ENCODE data around the gene CCDC33.

The CCDC33 gene

DNA sequence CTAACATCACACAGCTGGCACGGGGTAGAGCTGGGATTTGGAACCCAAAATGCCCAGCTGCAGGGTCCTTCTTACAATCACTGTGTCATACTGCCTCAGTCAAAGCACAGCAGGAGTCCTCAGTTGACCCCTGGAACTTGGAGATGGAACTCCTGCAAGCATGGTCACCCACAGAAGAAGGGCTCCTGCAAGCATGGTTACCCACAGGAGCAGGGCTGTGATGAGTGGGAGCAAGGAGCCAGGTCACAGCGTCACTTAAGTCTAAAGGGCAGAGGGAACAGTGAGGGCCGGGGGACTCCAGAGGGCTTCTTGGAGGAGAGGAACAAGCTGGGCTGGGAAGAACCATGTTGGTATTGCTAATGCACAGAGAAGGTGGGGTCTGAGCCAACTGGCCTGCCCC, 24.9 kb downstream of the CCDC33 start:
- no peak for DNase-seq

DNA sequence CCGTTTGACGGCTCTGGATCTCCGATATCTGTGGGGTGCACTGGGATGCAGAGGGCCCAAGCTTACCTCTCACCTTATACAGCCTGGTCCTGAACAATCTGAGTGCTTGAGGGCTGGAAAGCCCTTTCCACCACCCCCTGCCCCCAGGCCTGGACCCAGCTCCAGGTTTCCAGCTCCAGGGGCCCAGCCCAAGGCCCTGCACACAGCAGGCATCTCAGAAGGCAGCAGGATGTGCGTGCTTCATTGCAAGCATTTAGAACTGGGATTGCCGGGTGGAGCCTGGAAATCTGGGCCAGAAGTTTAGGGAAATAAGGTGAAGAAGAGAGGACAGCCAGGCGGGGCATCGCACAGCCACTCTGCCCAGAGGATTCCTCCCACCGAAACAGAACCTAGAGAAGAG, 25.6 kb downstream of the CCDC33 start:
- DNase-seq: no peak

DNA sequence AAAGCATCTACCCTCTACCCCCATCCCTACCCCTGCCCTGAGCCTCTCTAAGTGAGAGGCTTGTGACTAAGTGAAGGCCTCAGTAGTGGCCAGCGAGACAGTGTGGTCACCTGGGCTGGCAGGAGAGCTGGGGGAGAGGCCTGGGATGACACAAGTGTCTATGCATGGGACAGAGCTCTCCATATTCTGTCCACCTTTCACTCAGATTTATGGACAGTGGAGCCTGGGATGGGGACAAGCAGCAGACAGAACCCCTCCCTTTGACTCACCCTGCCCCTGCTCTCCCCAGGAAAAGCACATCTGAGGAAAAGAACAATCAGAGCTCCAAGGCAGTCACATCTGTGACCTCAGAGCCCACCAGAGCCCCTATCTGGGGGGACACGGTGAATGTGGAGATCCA, 26.0 kb downstream of the CCDC33 start:
- DNase-seq: no peak

DNA sequence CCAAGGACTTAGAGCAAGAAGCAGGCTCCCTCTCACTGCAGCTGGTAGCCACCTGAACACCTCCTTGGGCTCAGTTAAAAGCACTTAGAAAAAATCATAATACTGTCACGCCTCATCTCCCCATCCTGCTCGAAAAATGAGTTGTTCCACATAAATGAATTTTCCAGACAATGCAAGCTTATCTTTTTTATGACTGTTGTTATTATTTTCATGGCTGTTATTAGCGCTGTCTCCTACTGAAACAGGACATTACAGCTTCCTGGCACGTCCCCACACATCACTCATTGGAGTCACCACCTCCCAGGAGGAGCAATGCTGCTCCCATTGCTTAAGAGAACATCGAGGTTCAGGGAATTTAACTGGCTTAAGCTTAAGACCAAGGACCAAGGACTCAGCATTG, 26.5 kb downstream of the CCDC33 start:
- DNase-seq: no peak

DNA sequence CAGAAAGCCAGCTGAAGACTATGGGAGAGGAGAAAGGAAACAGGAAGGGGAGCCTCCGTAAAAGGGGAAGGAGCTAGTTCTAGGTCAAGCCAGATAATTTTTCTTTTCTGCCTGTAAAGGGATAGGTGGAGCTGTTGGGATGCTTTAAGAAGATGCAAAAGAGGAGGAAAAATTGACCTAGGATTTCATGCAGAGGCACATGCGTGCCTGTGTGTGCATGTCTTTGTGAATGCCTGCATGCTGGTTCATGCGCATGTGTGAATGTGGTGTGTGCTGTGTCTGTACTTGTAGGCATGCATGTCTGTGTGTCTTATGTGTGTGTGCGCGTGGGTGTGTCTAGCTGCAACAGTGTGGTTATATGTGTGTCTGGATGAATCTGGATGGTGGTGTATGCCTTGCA, 27.3 kb downstream of the CCDC33 start:
- no peak for DNase-seq

DNA sequence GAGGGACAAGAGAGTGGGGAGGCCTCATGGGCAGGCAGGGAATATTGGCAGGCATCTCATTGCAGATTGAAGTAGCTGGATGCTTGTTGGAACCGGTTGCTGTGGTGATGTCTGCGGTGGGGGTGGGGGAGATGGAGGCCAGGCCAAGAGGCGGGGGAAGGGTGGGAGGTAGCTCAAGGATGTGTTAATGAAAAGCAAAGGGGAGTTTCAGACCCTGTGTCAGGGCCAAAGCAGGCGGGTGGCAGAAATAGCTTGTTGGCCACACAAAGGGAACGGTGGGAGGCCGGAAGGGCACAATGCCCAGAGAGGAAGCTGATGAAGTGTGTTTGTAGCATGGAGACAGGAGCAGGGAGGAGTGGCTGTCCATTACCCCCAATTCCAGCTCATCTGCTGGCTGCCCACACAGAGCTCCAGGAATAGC, 28.0 kb downstream of the CCDC33 start:
- DNase-seq: no peak

DNA sequence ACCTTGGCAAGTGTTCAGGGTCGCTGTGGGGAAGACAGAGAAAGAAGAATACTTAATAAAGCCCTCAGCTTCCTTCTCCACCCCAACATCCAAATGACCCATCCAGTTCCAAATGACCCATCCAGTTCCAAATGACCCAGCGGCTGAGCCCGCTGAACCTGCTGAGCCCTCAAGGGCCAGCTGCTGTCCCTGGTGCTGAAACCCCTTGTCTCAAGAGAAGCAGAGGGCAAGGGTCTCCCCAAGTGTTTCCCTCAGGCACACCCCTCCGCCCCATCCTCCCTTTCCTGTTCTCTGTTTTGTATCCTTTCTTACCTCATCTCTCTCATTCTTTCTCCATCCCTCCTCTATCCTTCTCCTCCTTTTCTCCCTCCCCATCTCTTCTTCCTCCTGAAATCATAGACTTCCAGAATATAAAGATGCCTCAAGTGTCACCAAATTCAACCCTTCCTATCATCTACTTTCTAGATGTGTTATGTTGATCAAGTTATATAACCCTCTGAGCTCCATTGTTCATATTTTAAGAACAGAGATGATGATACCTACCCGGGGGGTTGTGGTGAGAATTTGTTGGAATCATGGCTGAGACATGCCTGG, 29.0 kb downstream of the CCDC33 start:
- DNase-seq: no peak

DNA sequence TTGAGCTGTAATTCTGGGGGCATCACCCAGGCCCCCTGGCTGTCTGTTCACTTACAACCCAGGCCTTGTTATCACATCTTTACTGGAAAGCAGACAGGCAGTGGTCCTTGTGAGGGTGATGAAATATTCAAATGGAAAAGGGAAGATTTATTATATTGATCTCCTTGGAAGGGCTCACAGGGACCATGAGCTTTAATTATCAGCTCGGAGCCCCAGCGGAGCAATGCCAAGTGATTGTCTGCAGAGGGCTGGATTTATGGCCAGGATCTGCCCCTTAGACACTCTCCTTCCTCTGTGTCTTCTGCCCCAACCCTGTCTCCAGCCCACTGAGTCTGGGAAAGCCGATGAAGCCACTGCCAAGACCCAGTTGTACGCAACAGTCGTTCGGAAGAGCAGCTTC, 31.9 kb downstream of the CCDC33 start:
- no peak for DNase-seq

DNA sequence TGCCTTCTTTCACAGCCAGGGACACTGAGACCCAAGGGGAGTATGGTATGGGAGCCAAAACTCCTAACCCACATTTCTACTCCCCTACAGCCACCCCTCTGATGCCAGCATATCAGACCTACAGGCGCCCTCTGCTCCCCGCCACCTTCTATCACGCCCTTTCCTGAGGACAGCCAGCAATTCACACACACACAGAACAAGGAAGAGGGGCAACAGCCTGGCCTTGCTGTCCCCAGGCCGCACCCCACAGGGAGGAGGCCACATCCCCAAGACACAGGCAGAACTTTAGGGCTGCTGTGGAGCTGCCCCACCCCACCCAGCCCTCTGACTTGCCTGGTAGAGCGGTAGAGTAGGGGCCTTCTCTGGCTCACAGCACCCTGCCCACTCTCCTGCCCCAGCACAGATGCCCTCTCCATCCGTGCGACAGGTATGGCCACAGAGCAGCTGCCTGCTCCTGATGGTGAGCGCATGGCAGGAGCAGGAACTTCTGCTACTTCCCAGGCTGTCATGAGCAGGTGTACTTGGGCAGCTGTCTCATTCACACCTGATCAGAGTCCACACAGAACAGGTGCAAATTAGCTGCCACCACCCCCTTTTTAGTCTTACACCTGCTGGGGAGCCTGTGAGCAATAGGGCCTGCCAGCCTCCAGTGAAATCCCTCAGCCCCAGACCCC, 33.4 kb downstream of the CCDC33 start:
- no peak for DNase-seq

DNA sequence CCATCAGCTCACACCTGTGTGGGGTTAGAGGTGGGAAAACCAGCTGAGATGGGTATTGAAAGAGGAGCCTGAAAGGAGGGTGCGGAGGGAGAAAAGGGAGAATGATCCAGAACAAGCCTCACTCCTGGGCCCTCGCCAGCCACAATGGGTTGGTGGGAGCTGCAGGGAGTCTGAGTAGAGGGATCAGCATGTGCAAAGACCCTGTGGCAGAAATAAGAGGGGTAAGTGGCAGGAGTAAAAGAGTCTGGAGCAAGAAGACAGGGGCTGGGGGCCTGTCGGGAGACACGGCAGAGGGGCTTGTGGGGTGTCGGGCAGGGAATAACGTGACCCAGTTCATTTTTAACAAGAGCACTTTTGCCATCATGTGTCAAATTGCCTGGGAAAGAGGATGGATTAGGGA, 34.0 kb downstream of the CCDC33 start:
- DNase-seq: no peak

DNA sequence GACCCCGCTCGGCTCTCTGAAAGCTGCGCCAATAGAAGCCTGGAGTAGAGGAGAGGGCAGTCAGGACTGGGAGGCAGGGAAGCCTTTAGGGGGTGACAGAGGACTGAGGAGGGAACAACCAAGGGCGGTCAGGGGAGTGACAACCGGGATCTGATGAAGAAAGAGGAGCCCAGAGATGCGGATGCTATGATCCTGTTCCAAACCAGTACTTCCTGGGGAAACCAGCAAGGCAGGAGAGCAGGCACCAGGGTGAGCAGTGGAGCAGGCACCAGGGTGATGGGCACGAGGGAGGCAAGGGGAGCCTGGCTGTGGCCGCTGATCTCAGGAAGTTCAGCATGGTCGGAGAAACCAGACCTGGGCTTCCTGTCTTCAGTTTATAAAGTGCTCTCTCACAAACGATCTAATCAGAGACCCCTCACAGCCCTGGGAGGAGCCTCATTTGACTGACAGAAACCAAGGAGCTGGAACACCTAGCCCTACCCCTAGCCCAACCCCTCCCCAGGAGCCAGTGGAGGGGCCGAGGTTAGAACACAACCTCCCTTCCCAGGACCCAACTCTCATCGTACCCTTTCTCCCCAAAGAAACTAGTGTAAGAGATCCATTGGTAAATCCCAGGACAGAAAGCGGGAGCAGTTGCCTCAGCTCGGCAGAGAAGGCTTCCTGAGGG, 34.9 kb downstream of the CCDC33 start:
- no peak for DNase-seq

DNA sequence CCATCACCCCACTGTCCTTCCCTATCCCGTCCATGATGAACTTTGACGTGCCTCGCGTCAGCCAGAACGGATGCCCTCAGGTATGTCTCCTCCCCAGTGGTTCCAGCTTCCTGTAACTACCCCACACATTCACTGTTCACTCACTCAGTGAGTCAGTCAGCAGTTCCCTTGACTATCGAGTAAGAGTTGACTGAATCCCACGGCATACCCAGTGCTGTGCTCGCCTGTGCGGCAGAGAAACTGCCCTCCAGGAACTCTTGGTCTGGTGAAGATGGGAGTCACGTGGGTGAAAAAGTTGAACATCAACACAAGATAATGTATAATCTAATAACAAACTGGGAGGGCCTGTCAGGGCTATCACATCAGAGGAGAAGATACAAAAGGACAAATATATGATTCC, 36.7 kb downstream of the CCDC33 start:
- DNase-seq: no peak

DNA sequence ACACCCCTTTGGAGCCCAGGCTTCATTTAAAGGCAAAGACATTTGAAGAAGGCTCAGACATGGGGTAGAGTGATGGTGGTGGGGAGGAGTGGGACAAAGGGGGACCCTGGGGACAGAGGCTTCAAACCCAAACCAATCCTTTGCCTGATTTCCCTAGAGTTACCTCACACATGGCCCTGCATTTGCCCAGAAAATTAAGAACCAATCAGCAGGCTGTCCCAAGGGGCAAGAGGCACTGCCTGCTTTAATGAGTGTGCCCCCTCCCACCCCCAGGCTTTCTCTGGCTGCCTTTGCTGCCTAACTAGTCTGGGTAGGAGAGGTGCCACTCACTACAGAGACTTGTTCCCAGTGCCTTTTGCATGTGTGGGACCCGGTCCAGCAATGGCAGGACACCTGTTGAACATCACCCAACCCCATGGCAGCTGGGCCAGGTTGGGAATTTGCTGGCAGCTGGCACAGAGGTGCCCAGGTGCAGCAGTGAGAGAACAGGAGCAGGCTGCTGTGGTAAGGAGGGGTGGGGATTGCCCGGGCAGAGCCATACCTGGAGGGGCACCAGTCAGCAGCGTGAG, 38.4 kb downstream of the CCDC33 start:
- no peak for DNase-seq

DNA sequence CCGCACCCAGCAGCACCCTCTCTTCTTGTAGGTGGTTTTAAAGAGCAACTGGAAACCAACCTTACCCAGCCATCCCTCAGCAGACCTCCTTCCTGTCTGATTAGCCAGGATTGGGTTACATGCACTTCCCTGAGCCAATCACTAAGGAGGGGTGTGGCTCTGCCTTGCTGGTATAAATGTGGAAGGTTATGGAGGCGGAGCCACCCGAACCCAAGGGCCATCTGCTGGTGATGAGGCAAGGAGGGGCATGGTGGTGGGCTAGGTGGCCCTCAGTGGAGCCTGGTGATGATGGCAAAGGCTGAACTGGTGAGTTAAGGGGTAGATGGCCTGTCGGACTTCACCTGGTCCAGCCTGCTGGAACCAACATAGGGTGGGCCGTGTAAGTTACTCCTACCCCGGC, 39.8 kb downstream of the CCDC33 start:
- no peak for DNase-seq

DNA sequence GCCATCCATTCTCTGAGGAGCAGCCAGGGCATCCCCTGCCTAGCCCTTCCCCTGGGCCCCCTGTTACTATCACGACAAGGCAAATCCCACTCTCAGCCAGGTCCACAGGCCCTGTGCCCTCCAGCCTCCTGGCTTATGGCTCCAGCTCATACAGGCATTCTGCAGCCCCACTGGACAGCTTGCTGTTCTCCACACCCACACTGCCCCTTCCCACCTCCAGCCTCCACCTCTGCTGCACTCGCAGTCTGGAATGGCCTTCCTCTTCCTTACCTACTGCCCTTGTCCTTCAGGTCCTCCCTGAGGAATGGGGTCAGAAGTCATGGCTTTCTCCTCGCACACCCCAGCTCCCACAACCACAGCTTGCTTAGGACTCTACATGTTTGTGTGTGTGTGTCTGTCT, 40.4 kb downstream of the CCDC33 start:
- DNase-seq: no peak

DNA sequence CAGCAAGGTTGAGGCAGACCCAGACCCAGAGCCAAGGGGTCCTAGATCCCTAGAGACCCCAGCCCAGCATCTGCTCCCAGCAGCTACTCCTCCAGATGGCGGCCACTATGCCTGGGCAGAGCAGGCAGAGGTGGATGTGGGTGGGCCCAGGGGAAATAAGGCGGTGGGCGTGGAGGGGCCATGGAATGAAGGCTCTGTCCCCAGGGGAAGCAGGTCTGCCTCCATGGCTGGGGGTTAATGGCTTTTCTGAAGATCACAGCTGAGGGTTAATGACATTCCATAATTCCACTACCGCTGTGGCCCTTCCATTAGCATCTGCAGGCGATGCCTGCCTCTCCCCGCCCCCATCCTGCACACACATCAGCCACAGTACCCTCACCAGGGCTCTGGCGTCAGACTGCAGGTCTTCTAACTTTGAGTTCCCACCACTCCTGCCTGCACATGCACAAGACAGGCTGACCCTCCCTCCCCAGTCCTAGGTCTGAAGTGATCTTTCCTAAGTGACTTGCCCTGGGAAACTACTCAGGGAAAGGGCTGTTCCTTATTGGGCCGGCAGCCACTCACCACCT, 41.2 kb downstream of the CCDC33 start:
- no peak for DNase-seq

DNA sequence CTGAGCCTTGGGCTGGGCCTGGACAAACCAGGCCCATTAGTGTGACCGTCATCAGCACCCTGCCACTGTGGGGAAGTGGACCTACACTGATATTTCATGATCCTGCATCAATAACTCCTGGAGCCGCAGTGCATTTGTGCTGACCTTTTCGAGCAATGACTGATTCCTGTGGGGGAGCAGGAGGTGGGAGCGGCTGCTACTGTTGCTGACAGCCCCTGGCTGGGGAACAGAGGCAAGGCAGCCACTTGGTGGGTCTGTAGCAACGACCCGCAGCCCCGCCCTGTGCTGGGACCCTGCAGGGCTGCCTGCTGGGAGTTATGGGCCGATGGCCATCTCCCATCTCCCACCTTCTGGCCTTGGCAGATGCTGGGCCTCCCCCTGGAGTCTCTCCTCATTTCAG, 42.1 kb downstream of the CCDC33 start:
- DNase-seq: no peak

DNA sequence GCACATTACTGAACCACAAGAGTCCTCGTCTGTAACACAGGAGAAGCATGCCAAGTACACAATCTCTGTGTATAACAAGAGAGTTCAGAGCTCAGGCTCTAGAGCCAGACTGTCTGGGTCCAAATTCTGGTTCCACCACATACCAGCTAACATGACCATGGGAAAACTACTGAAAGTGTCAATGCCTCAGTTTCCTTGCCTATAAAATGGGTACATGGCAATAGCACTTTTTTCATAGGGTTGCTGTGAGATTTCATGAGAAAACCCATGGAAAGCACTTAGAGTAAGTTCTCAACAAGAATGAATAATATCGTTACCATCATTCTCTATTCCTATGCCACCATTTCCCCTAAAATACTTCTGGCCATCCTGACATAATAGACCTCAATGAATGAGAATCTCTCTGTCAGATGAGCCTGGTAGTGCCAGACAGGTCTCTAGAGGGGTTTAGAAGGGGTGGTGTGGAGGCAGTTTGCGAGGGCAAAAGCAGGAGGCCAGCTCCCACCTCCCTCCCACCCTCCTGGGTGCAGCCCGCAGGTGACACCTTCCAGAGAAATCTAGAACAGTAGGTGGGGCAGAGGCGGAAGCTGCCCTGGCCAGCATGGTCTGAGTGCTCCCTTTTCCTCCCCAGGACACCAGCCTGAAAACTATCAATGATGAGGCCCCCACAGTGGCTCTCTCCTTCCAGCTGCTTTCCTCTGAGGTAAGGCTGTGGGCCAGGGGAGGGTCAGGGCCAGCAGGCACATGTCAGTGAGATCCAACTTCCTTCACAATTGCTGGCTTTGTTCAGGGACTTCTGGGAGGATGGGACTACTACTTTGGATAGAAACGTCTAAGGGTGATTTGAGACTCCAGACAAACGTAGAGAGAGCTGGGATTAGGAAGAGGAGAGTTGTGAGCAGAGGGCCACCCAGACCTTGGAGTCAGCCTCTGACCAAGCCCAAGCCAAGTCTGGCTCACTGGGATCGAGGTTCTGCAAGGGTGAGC, 45.3 kb downstream of the CCDC33 start:
- no peak for DNase-seq

DNA sequence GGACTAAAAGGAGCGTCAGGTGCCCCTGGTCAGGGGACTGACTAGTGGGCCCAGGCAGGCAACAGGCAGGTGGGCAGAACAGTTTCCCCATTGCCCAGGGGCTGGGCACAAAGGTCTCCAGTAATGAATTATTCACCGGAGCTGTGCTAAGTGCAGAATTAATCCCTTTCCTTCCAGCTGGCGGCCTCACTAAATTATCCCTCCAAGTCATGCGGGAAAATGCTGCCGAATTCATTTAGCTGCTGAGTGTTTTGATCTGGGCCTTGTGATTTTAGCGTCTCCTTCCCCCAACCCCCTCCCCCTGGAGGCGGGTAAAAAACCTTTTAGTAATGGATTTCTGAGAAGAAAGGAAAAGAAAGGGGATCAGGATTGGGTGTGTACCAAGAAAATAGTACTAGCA, 47.2 kb downstream of the CCDC33 start:
- no peak for DNase-seq

DNA sequence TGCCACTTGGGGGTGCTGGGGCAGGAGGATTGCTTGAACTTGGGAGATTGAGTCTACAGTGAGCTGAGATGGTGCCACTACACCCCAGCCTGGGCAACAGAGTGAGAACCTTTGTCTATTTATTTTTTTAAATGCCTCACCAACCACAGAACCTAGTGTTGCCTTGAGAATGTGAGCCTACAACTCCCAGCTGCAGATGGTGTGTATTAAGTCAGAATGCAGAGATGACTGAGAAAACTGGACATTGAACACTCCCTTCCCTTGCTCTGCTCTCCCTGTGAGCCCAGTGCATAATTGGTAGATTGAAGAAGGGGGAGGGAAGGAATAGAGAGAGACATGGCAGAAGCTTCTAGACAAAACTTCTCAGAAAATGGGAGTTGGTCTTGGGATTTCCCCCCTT, 53.5 kb downstream of the CCDC33 start:
- DNase-seq: no peak

DNA sequence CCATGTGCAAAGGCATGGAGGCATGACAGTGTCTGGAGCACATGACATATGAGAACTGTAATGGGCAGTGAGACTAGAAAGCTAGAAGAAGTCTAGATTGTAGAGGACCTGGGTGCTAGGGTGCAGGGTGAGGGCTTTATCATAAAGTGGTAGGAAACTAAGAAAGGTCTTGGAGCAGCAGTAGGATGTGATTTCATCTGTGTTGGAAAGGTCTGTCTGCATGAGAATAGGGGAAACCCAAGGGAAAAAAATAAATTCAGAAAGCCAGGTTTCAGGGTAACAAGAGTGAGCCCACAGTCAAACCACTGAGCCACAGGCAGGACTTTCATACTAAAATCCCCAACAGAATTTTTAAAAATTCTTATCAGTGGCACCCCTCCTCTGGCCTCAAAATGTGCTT, 54.5 kb downstream of the CCDC33 start:
- DNase-seq: no peak

Data from NCI-H748 treated with DMSO at 0.1 percent for 48 hours (cell line).